ENCODE results near the gene TLX2. TPM values are rescaled to one million over a fixed set of nuclear protein-coding genes. Genes with fewer than 3 reads are reported as not detected.
"Not testable (repeated sequence)": the region's sequence is repeated elsewhere in the genome, so short reads cannot be mapped to it uniquely, and the experiment has no call there.

Gene TLX2
- total RNA-seq, 2 donors from 2014 or later: 0.39 to 1.4 TPM

DNA sequence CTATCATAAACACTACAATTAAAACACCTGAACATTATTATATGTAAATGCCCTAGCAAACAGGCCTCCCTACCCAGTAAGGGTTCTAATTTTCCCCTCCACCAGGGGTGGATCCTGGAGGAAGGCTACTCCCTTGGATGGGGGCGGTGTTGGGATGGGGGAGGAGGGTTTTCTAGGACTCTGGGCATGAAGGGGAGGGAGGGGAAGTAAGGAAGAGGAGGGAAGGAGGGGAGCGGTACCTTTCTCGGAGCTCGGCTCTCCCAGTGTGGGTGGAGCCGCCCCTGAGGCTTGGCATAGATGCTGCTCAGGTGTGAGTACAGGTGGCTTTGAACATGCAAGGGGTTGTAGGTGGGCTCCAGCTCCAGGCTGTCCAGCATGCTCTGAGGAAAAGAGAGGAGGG, 45.7 kb downstream of the TLX2 start:
- Mint-ChIP-seq H3K4me3 (no peak overlapping the region), H3K27me3 (peaks cover 15% of the 10 kb centered on the region), H3K27ac (no peak overlapping the region), H3K9me3 (no peaks in the 10 kb centered on the region), H3K36me3 (ENCODE audit: low read depth) (peaks cover 22% of the 10 kb centered on the region), H3K4me1 (peaks cover 6% of the 10 kb centered on the region)
- no peak for ATAC-seq (replicated peaks)

DNA sequence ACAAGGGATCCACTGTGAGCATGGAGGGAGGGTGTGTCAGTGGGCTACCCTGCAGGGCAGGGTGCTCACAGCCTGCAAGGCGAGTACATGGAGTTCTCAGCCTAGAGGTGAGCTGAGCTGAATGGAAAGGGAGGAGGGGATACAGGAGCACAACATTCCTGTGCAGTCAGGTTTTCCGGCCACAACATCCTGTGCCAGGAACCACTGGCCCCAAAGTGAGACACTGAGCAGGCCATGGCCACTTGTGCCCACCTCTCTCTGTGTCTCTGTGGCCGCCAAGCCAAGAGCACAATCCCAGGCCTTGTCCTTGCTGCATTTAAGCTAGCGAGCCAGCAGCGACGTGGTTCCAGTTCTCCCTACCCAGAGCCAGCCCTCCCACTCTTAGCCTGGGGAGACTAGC, 46.3 kb downstream of the TLX2 start:
- Mint-ChIP-seq H3K4me3 (no peak overlapping the region), H3K36me3 (ENCODE audit: low read depth) (peaks cover 16% of the 10 kb centered on the region), H3K4me1 (peaks cover 6% of the 10 kb centered on the region), H3K27me3 (peaks cover 15% of the 10 kb centered on the region), H3K9me3 (no peaks in the 10 kb centered on the region), H3K27ac (peak overlapping the region; percentile 70)
- no peak for ATAC-seq (replicated peaks)

DNA sequence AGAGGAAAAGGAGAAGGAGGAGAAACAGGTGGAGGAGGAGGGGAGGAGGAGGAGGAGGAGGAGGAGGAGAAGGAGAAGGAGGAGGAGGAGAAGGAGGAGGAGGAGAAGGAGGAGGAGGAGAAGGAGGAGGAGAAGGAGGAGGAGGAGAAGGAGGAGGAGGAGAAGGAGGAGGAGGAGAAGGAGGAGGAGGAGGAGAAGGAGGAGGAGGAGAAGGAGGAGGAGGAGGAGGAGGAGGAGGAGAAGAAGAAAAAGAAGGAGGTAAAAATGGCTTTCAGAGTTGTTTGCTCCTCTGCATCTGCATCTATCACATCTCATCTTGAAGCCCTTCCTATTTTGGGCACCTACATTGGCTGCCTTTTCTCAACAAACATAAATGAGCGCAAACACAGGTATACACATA, 46.8 kb downstream of the TLX2 start:
- not testable (repeated sequence) for H3K4me3 Mint-ChIP-seq; H3K27ac Mint-ChIP-seq; H3K9me3 Mint-ChIP-seq; ATAC-seq (replicated peaks); H3K4me1 Mint-ChIP-seq
- H3K27me3 Mint-ChIP-seq: peaks cover 18% of the 10 kb centered on the region
- peaks cover 15% of the 10 kb centered on the region for H3K36me3 Mint-ChIP-seq (ENCODE audit: low read depth)

DNA sequence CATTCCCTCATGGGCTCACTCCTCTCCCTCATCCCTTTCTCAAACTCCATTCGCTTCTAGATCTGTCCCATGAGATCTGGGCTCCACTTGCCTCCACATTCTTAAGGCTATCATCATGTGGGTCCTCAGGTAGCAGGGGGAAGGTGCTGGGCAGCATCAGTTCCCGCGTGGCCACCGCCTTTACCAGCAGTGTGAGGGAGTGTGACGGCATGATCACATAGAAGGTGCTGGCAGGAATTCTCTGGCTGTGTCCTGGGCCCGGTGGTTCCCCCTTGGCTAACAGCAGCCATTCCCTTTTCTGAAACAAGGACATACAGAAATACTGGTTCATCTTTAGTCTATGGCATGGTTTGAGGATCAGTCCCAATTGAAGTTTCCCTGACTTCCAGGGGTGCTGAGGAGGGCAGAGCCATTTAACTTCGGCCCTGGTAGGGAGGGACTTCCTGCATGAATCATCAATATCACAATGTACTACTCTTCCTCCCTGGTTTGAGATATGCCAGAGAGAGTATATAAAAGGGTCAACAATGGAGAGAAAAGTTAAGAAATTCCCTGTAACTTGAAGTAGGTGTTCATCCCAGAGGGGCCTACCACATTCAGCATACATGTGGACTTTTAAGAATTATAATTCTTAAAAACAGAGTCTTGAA, 48.0 kb downstream of the TLX2 start:
- H3K9me3 Mint-ChIP-seq: no peaks in the 10 kb centered on the region
- H3K36me3 Mint-ChIP-seq (ENCODE audit: low read depth): peaks cover 3% of the 10 kb centered on the region
- no peak overlapping the region for H3K4me3 Mint-ChIP-seq
- no peak for ATAC-seq (replicated peaks)
- no peak overlapping the region for H3K27ac Mint-ChIP-seq
- H3K27me3 Mint-ChIP-seq: peaks cover 18% of the 10 kb centered on the region
- peaks cover 16% of the 10 kb centered on the region for H3K4me1 Mint-ChIP-seq

DNA sequence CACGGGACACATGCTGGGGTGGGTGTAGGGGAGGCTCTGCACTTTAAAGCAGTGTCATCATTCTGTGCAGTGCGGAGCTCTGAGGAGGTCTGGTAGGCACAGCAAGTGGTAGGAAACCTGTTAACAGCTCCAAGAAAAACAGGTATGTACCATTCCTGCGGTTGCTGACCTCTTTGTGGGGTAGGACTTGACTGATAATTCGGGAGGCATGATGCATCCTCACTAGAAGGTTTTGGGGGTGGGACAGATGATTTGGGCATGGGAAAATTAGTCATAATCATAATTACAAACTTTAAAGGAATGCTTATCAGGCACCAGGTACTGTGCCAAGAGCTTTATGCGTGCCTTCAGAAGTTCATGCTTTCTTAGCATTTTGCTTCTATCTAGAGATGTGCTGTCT, 50.0 kb downstream of the TLX2 start:
- no peaks in the 10 kb centered on the region for H3K36me3 Mint-ChIP-seq (ENCODE audit: low read depth)
- no peak overlapping the region for H3K4me3 Mint-ChIP-seq
- H3K27me3 Mint-ChIP-seq: peaks cover 25% of the 10 kb centered on the region
- no peaks in the 10 kb centered on the region for H3K9me3 Mint-ChIP-seq
- H3K4me1 Mint-ChIP-seq: peaks cover 16% of the 10 kb centered on the region
- ATAC-seq (replicated peaks): no peak
- no peak overlapping the region for H3K27ac Mint-ChIP-seq

DNA sequence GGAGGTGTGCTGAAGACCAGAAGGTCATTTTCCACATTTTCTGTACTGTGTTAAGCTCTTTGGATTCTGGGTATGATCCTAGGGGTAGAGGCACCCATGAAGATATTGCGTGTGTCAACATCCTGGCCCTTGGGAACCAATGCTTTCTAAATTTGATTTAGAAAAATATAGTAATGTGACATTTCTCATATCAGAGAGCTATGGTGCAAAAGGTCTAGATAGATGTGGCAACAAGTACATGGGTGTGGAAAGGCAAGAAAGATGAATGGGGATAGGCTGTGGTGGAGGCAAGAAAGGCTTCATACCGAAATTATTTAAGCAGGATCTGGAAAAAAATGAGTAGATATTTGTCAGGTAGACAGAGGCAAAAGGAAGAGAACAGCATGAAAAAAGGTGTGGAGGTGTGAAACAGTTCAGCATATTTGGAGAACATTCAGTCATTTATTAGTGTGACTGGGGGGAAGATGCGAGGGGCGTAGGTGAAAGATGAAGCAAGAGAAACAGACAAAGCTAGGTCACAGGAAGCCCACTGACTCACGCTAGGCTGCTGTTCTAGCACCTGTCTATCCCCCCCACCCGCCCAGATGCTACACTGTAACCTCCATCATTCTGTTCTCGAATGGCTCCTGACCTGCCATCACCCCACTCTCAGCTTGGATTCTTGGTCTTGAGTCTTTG, 52.0 kb downstream of the TLX2 start:
- peaks cover 10% of the 10 kb centered on the region for H3K4me1 Mint-ChIP-seq

DNA sequence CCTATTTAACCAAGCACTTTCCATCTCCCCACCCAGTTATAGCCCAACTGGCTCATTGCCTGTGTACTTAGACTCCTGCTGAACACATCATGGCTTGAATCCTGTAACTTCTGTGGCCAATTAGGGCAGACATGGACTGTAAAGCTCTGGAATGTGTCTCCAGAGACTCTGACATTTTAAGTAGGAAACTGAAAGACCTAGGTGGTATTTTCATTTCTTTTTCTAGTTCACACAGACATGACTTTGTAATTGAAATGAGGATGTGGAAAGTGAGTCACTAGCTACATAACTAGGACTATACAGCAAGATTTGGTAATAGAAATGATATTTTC, 52.5 kb downstream of the TLX2 start:
- peak; percentile 71 for ATAC-seq (replicated peaks)
- H3K9me3 Mint-ChIP-seq: no peaks in the 10 kb centered on the region
- H3K4me3 Mint-ChIP-seq: peak overlapping the region; percentile 55
- H3K4me1 Mint-ChIP-seq: peaks cover 10% of the 10 kb centered on the region
- no peaks in the 10 kb centered on the region for H3K36me3 Mint-ChIP-seq (ENCODE audit: low read depth)
- peak overlapping the region; percentile 42 for H3K27ac Mint-ChIP-seq
- peaks cover 18% of the 10 kb centered on the region for H3K27me3 Mint-ChIP-seq

More for the DNA sequence above, 52.0 kb downstream of the TLX2 start:
- ATAC-seq (replicated peaks): peak; percentile 21
- H3K9me3 Mint-ChIP-seq: no peaks in the 10 kb centered on the region
- peaks cover 20% of the 10 kb centered on the region for H3K27me3 Mint-ChIP-seq
- H3K36me3 Mint-ChIP-seq (ENCODE audit: low read depth): no peaks in the 10 kb centered on the region
- H3K4me3 Mint-ChIP-seq: peak overlapping the region; percentile 55
- peak overlapping the region; percentile 42 for H3K27ac Mint-ChIP-seq

Other genes with a start within 250 kb of the TLX2 start
- 1 to 10 TPM; 2.2 to 4.4 TPM for gene SLC4A5, start 171.0 kb upstream of the TLX2 start, total RNA-seq
- 100 to 1,000 TPM in 1 of 2 donors, 10 to 100 TPM in 1; 84.0 to 108 TPM for gene DCTN1, start 134.1 kb upstream of the TLX2 start, total RNA-seq
- 1 to 10 TPM; 2.3 to 9.7 TPM for gene C2orf81, start 92.8 kb upstream of the TLX2 start, total RNA-seq
- gene WDR54, start 92.7 kb upstream of the TLX2 start, total RNA-seq: 100 to 1,000 TPM in 1 of 2 donors, 10 to 100 TPM in 1; 85.8 to 194 TPM
- gene RTKN, start 72.5 kb upstream of the TLX2 start, total RNA-seq: 1 to 10 TPM; 1.2 to 3.1 TPM
- 10 to 100 TPM; 27.8 to 37.9 TPM for gene INO80B, start 59.4 kb upstream of the TLX2 start, total RNA-seq
- gene WBP1, start 56.0 kb upstream of the TLX2 start, total RNA-seq: 10 to 100 TPM; 34.1 to 48.5 TPM
- gene MOGS, start 49.1 kb upstream of the TLX2 start, total RNA-seq: 10 to 100 TPM; 68.3 to 70.9 TPM
- 10 to 100 TPM; 83.8 to 91.2 TPM for gene MRPL53, start 41.8 kb upstream of the TLX2 start, total RNA-seq
- gene CCDC142, start 31.5 kb upstream of the TLX2 start, total RNA-seq: 10 to 100 TPM; 25.4 to 26.3 TPM
- 10 to 100 TPM; 27.2 to 32.4 TPM for gene TTC31, start 31.4 kb upstream of the TLX2 start, total RNA-seq
- 1 to 10 TPM in 1 of 2 donors, under 1 TPM in 1; 0.39 to 1.3 TPM for gene LBX2, start 14.8 kb upstream of the TLX2 start, total RNA-seq
- gene PCGF1, start 6.8 kb upstream of the TLX2 start, total RNA-seq: 10 to 100 TPM; 22.0 to 32.8 TPM
- under 1 TPM; 0.74 to 0.76 TPM for gene DQX1, start 11.8 kb downstream of the TLX2 start, total RNA-seq
- 100 to 1,000 TPM in 1 of 2 donors, 10 to 100 TPM in 1; 72.2 to 116 TPM for gene AUP1, start 15.3 kb downstream of the TLX2 start, total RNA-seq
- 10 to 100 TPM; 75.6 to 81.2 TPM for gene HTRA2, start 15.5 kb downstream of the TLX2 start, total RNA-seq
- 1 to 10 TPM; 2.0 to 4.4 TPM for gene LOXL3, start 39.5 kb downstream of the TLX2 start, total RNA-seq
- 10 to 100 TPM; 23.7 to 32.4 TPM for gene DOK1, start 40.3 kb downstream of the TLX2 start, total RNA-seq
- gene M1AP, start 133.9 kb downstream of the TLX2 start, total RNA-seq: not detected
- gene SEMA4F, start 139.8 kb downstream of the TLX2 start, total RNA-seq: 1 to 10 TPM; 6.5 to 7.3 TPM